ENCODE results near the gene PKNOX2.
"Not testable (repeated sequence)": the region's sequence is repeated elsewhere in the genome, so short reads cannot be mapped to it uniquely, and the experiment has no call there.

Gene PKNOX2

DNA sequence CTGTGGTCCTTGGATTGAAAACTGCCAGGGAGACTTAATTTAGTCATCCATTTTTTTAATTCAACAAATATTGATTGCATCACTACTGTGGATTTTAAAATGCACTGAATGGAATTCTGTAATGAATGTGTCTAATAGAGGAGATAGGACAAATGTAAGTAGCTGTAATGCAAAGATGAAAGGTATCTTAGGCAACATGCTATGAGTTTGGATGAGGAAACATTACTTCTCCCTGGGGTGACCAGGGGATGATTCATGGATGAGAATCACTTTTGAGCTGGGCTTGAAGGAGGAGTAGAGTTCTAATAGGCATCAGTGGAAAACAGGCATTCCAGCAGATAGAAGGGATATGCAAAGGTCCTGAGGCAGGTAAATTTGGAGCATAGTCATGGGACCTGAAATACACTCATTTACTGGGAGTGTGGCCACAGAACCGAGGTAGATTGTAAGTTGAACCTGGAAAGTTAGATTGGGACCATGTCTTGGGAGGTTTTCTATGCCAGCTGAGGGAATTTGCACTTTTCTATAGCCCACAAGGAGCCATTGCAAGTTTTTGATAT, 43.4 kb downstream of the PKNOX2 start:
- DNase-seq (ENCODE audit: low read depth), result no peak

GRCh38 chr11:125210066-125210465, 45.5 kb downstream of the PKNOX2 start:
- DNase-seq (ENCODE audit: low read depth), result no peak

DNA sequence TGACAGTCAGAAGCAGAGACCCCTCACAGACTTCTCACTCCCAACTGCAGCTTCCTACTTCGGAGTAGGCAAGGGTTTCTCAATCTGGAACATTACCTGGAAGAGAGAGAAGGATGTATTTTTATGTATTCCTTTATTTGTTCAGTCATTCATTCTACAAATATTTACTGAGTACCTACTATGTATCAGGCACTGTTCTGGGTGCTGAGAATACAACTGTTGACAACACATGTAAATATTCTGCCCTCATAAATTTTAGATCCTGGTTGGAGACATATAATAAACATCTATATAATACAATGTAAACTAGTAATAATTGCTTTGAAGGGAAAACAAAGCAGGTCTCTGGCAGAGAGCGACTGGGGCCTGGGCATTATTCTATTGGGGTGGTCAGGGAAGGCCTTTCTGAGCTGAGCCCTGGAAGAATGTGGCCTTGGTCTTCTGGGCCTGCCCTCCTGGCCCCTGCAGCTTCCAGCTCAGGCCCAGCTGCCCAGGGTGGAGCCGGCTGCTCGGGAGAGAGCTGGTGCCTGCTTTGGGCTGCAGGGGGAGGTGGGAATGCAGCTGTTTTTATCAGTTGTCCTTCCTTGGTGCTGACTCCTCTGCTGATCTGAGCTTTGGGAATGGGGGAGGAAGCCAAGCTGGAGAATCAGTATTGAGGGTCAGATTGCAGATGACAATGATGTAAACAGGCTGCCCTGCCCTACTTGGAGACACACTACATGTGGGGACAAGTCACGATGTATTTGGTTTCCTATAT, 46.8 kb downstream of the PKNOX2 start:
- DNase-seq (ENCODE audit: low read depth), result no peak

DNA sequence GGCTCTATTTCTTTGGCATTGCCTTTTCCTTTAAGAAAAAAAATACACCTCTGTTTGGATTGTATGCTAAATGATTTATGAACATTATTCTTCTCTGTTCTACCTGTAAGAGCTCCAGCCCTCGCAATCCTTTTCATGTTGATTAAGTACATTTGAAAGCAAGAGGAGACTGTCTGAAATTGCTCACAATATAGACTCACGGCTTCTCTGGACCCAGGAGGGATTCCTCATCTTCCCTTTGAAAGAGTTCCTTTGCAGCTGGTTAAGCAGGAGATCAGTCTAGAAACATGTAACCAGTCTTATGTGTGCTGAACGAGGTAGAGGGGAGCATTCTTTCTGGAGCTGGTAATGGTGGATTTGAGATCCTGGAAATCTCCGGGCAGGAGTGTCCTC, 47.4 kb downstream of the PKNOX2 start:
- DNase-seq (ENCODE audit: low read depth), result no peak

GRCh38 chr11:125214601-125215565, 50.3 kb downstream of the PKNOX2 start:
- no peak for DNase-seq (ENCODE audit: low read depth)

GRCh38 chr11:125215976-125216375, 51.4 kb downstream of the PKNOX2 start:
- DNase-seq (ENCODE audit: low read depth), result no peak

GRCh38 chr11:125218336-125218735, 53.8 kb downstream of the PKNOX2 start:
- no peak for DNase-seq (ENCODE audit: low read depth)

- DNase-seq (ENCODE audit: low read depth), result no peak
Observed at GRCh38 chr11:125221461-125221860, 56.9 kb downstream of the PKNOX2 start.

DNA sequence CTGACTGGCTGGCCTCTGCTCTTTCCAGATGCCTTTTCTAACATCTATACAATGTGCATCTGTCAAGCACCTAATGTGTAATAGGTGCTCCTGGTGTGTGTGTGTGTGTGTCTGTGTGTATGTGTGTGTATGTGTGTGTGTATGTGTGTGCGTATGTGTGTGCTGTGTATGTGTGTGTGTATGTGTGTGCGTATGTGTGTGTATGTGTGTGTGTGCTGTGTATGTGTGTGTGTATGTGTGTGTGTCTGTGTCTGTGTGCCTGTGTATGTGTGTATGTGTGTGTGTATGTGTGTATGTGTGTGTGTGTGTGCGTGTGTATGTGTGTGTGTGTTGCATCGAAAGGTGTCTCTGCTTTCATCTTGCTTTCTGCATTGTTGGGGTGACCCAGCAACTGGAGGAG, 57.9 kb downstream of the PKNOX2 start:
- no peak for DNase-seq (ENCODE audit: low read depth)

DNA sequence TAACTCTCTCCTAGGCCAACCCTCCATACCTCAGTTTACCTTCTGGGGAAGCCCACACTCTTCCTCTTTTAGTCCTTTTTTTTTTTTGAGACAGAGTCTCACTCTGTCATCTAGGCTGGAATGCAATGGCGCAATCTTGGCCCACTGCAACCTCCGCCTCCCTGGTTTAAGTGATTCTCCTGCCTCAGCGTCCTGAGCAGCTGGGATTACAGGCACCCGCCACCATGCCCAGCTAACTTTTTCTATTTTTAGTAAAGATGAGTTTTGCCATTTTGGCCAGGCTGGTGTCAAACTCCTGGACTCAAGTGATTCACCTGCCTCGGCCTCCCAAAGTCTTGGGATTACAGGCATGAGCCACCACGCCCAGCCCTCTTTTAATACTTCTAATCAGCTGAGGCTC, 58.6 kb downstream of the PKNOX2 start:
- DNase-seq (ENCODE audit: low read depth), result not testable (repeated sequence)

GRCh38 chr11:125223901-125224361, 59.4 kb downstream of the PKNOX2 start:
- DNase-seq (ENCODE audit: low read depth), result no peak

DNA sequence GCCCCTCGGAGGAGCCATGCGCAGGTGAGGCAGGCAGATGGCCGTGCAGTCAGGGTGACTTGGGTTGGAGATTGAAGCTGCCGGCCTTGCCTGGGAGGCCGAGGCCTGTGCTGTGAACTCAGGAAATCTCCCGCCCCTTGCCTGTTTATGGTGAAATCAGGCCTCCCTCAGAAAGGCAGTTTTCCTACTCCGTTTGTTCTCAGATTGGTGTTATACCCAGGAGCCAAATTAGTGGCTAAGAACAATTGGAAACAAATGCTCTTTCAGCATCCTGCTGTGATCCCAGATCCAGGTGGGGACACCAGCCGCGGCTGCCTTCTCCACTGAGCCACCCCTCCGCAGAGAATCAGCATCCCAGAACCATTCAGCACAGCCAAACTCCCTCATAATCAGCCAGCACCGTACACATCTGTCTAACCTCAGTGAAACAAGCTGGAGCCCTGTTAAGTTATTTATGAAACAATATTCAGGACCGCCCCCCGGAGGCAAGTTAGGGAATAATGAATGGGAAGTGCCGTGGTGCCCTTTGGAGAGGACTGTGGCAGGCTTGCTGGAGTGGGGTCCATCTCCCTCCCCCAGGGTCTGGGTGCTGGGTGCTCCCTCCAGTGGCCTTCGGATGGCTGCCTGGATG, 60.0 kb downstream of the PKNOX2 start:
- no peak for DNase-seq (ENCODE audit: low read depth)

- no peak for DNase-seq (ENCODE audit: low read depth)
Observed at GRCh38 chr11:125225401-125225800, 60.9 kb downstream of the PKNOX2 start.

DNA sequence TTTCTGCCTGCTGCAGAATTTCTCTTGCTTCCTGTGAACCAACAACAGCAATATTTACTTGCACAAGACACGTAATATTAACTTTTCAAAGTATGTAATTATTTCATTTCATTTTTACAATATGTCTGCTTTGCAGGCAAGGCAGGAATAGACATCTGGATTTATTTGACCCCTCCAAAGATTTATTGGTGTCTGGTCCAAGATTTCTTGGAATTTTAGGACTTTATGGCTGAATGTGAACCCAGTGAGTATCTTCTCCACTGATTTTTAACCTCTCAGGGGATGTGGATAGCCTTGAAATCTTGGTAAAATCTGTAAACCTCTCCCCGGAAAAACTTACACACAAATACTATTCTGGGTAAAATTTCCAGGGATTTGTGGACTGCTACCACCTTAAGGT, 61.5 kb downstream of the PKNOX2 start:
- DNase-seq (ENCODE audit: low read depth), result no peak

DNA sequence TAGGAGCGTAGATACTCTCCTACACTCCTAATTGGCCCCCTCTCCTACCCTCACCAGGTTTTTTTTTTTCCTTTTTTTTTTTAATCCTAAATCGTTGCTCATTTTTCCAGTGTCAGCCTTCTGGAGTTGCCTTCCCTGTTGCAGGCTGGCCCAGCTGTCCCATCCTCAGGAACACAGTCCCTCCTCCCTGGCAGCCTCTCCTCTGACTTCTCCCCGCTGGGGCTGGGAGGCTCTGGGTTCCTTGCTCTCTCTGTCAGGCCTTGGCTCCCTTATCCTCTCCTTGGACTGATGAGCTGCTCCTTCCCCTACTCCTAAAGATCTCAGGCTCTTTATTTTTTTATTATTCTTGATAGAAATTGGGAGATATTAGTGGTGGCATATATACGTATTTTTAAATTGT, 62.2 kb downstream of the PKNOX2 start:
- no peak for DNase-seq (ENCODE audit: low read depth)

DNA sequence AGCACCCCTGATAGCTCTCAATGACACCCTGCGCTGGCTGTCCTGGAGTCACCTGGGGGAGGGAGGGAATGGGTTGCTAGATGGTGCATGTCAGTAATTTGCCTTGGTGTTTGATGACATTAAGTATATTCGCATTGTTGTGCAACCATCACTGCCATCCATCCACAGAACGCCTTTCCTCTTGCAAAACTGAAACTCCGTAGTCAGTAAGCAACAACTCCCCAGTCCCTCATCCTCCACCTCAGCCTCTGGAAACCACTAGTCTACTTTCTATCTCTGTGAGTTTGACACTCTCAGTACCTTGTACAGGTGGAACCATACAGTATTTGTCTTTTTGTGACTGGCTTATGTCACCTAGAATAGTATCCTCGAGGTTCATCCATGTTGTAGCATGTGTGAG, 62.6 kb downstream of the PKNOX2 start:
- no peak for DNase-seq (ENCODE audit: low read depth)

DNA sequence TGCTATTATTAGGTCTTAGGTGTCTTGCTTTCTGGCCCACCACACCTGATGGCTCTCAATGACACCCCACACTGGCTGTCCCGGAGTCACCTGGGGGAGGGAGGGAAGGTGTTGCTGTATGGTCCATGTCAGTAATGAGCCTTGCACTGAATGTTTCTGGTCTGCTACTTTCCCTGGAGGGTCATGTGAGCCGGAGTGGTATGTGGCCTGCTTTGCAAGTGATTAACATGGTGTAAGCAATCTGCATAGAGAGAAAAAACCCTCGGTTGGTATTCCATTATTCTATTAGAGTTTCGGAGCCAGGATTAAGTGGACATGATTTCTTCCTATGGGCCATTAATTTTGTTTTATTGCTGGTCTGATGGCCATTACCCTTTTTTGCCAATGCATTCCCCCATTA, 63.9 kb downstream of the PKNOX2 start:
- no peak for DNase-seq (ENCODE audit: low read depth)

DNA sequence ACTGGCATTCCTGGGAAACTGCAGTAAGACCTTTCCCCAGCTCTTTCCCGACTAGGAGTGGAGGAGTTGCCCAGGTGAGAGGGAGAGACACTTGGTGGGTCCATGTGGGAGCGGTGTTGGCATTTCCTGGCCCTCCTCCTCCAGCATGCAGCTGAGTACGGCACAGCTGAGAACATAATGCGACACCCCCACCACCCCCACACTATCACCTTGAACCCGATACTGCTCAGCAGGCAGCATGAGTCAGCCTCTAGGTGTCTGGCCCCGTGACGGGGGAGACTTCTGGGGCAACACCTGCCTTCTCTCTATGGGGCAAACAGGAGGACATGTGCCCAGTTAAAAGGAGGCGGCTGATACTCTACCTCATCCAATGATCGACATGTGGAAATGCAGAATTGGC, 64.4 kb downstream of the PKNOX2 start:
- no peak for DNase-seq (ENCODE audit: low read depth)

DNA sequence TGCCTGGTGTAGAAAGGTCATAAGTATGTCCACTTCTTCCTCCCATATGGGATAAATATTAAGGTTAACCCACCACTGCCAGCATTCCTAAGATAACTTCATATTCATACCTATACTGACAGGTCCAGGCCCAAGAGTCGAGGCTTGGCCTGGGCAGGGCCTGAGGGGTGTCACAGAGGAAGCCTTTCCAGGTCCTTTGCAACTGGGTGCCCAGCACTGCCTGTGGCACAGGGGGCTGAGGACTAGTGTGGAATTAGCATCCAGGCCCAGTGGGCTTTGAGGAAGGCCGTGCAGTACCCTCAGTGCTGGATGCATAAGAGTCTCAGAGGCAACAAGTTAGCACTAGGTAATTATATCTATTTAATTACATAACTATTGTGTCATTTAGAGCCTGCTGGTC, 65.4 kb downstream of the PKNOX2 start:
- no peak for DNase-seq (ENCODE audit: low read depth)

DNA sequence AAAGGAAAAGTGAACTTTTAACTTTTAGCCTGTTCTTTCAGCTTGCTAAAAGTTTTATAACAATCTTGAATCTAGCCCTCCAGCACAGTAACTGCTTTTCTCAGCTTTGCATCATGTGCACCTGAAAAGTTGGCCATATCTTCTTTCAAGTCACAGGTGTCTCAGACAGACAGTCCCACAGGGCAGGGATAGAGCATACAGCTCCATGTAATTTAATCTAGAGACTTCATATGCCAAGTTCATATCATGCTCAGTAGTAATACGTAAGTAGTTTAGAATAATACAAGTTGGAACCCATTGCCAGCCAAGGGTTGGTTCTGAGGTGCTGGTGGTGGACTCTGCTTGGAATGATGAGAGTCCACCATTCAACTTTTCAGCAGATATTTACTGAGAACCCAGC, 68.6 kb downstream of the PKNOX2 start:
- DNase-seq (ENCODE audit: low read depth), result no peak

GRCh38 chr11:125233736-125234275, 69.3 kb downstream of the PKNOX2 start:
- DNase-seq (ENCODE audit: low read depth), result no peak

- no peak for DNase-seq (ENCODE audit: low read depth)
Observed at GRCh38 chr11:125235071-125235471, 70.5 kb downstream of the PKNOX2 start.

Measured in fibroblast of gingiva (primary cell).